Loucy (cell line): ENCODE results near the gene UBE2U.
A peak's percentile ranks its signal among the peaks of the same experiment; 100 is the strongest.

Experiments used
- EZH2phosphoT487 ChIP-seq: fragments of 200-600 bp; IDR thresholded peaks from 2 replicates; pipeline ENCODE4 v1.6.1; 2018; ENCODE audit warnings: antibody characterized with exemption, mild to moderate bottlenecking, moderate library complexity, borderline replicate concordance
- TF ChIP-seq, protein P1 (sequence below): fragments of 200-600 bp; sonication (generic); conservative IDR thresholded peaks from 2 replicates; pipeline ENCODE4 v1.5.1; 2014; ENCODE audit warnings: mild to moderate bottlenecking, antibody characterized with exemption, low read length

- TF ChIP-seq, protein P1, sequence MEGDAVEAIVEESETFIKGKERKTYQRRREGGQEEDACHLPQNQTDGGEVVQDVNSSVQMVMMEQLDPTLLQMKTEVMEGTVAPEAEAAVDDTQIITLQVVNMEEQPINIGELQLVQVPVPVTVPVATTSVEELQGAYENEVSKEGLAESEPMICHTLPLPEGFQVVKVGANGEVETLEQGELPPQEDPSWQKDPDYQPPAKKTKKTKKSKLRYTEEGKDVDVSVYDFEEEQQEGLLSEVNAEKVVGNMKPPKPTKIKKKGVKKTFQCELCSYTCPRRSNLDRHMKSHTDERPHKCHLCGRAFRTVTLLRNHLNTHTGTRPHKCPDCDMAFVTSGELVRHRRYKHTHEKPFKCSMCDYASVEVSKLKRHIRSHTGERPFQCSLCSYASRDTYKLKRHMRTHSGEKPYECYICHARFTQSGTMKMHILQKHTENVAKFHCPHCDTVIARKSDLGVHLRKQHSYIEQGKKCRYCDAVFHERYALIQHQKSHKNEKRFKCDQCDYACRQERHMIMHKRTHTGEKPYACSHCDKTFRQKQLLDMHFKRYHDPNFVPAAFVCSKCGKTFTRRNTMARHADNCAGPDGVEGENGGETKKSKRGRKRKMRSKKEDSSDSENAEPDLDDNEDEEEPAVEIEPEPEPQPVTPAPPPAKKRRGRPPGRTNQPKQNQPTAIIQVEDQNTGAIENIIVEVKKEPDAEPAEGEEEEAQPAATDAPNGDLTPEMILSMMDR: peak; percentile 60
- no peak for TF ChIP-seq EZH2phosphoT487
Observed at GRCh38 chr1:64163970-64164369, 39.5 kb upstream of the UBE2U start.
